Activated T-helper 1 cell treated with anti-CD3 and anti-CD28 coated beads, Interleukin-12 subunit alpha, Interleukin-12 subunit beta, Interleukin-2, Interleukin-4 antibody, amounts not matched to agents 30 ng/mL and 10 ng/mL and 1 ng/mL, durations not matched to agents 14 hours and 24 hours and 36 hours (primary cell): ENCODE results near the gene BCR. TPM values are rescaled to one million over a fixed set of nuclear protein-coding genes. Genes with fewer than 3 reads are reported as not detected.

Source experiments
- DNase-seq: peaks from one replicate; pipeline ENCODE4 v3.0.0; 2021; ENCODE audit warnings: low spot score
- H3K27ac Mint-ChIP-seq: one replicate; pipeline ENCODE4 v1.8.0; 2021; ENCODE audit warnings: mild to moderate bottlenecking, mixed read lengths
- H3K27me3 Mint-ChIP-seq: one replicate; pipeline ENCODE4 v1.8.0; 2022; ENCODE audit warnings: mild to moderate bottlenecking, moderate library complexity, mixed read lengths; ENCODE audit not compliant: insufficient read depth
- H3K36me3 Mint-ChIP-seq: one replicate; pipeline ENCODE4 v1.8.0; 2021; ENCODE audit warnings: low read depth, mixed read lengths
- H3K4me1 Mint-ChIP-seq: one replicate; pipeline ENCODE4 v1.8.0; 2021; ENCODE audit warnings: low read depth, mixed read lengths
- H3K4me3 Mint-ChIP-seq: one replicate; pipeline ENCODE4 v1.8.0; 2021; ENCODE audit warnings: mild to moderate bottlenecking, moderate library complexity, mixed read lengths
- H3K9me3 Mint-ChIP-seq: one replicate; pipeline ENCODE4 v1.8.0; 2021; ENCODE audit warnings: mixed read lengths
- intact Hi-C: fragments of 100-400 bp; cut with micrococcal nuclease; formaldehyde crosslinking; loops from one replicate; pipeline ENCODE4 v1.15.1; 2024
- total RNA-seq: library from RNA; stranded (reverse); gene quantifications from 2 replicates; pipeline ENCODE4 v1.2.3, GENCODE V29; 2022

Gene BCR
- total RNA-seq, 1 donor from 2014 or later = 56.8 TPM

GRCh38 chr22:23237841-23238240 lies 57.5 kb downstream of the BCR start:
- Mint-ChIP-seq H3K4me3 (no peak overlapping the region), H3K27ac (peak overlapping the region; percentile 47), H3K4me1 (peaks cover 63% of the 10 kb centered on the region), H3K36me3 (peaks cover 5% of the 10 kb centered on the region), H3K9me3 (peaks cover 3% of the 10 kb centered on the region), H3K27me3 (no peaks in the 10 kb centered on the region)
- intact Hi-C loops = no loop called here
- DNase-seq = no peak

GRCh38 chr22:23238707-23239106 lies 58.4 kb downstream of the BCR start:
- intact Hi-C loops = no loop called here
- no peak for DNase-seq
- Mint-ChIP-seq H3K27me3 (no peaks in the 10 kb centered on the region), H3K9me3 (peaks cover 3% of the 10 kb centered on the region), H3K4me1 (peaks cover 72% of the 10 kb centered on the region), H3K27ac (no peak overlapping the region), H3K36me3 (peaks cover 5% of the 10 kb centered on the region), H3K4me3 (no peak overlapping the region)

GRCh38 chr22:23239429-23239828 lies 59.1 kb downstream of the BCR start:
- Mint-ChIP-seq H3K4me1 (peaks cover 73% of the 10 kb centered on the region), H3K36me3 (peaks cover 5% of the 10 kb centered on the region), H3K9me3 (peaks cover 3% of the 10 kb centered on the region), H3K27ac (no peak overlapping the region), H3K27me3 (no peaks in the 10 kb centered on the region), H3K4me3 (no peak overlapping the region)
- intact Hi-C loops = no loop called here
- DNase-seq = no peak

GRCh38 chr22:23240639-23241389 lies 60.5 kb downstream of the BCR start:
- peak overlapping the region; percentile 91 for H3K27ac Mint-ChIP-seq
- DNase-seq = no peak
- H3K4me1 Mint-ChIP-seq = peaks cover 75% of the 10 kb centered on the region
- peaks cover 3% of the 10 kb centered on the region for H3K9me3 Mint-ChIP-seq
- H3K4me3 Mint-ChIP-seq = peak overlapping the region; percentile 21
- peaks cover 5% of the 10 kb centered on the region for H3K36me3 Mint-ChIP-seq
- intact Hi-C loops = loop anchor here (1.0 to 5.0 kb wide), 2 partner anchors 59 to 229 kb away; no protein-coding TSS in a partner anchor
- H3K27me3 Mint-ChIP-seq = no peaks in the 10 kb centered on the region

- Mint-ChIP-seq H3K36me3 (peaks cover 5% of the 10 kb centered on the region), H3K27me3 (no peaks in the 10 kb centered on the region), H3K27ac (peak overlapping the region; percentile 51), H3K4me3 (no peak overlapping the region), H3K4me1 (peaks cover 71% of the 10 kb centered on the region), H3K9me3 (peaks cover 3% of the 10 kb centered on the region)
- intact Hi-C loops = loop anchor here (2.0 to 5.0 kb wide), 2 partner anchors 39 to 230 kb away; no protein-coding TSS in a partner anchor
- DNase-seq = no peak
Measured at GRCh38 chr22:23241562-23242472, 61.5 kb downstream of the BCR start.

- no peak for DNase-seq
- no peaks in the 10 kb centered on the region for H3K27me3 Mint-ChIP-seq
- peaks cover 5% of the 10 kb centered on the region for H3K36me3 Mint-ChIP-seq
- H3K27ac Mint-ChIP-seq = peak overlapping the region; percentile 91
- H3K9me3 Mint-ChIP-seq = peaks cover 3% of the 10 kb centered on the region
- intact Hi-C loops = loop anchor here (1.0 to 5.0 kb wide), 4 partner anchors 26 to 230 kb away; no protein-coding TSS in a partner anchor
- peaks cover 63% of the 10 kb centered on the region for H3K4me1 Mint-ChIP-seq
- H3K4me3 Mint-ChIP-seq = peak overlapping the region; percentile 65
Measured at GRCh38 chr22:23242473-23243001, 62.2 kb downstream of the BCR start.

GRCh38 chr22:23243006-23243573 lies 62.8 kb downstream of the BCR start:
- peak overlapping the region; percentile 65 for H3K4me3 Mint-ChIP-seq

GRCh38 chr22:23243859-23244689 lies 63.8 kb downstream of the BCR start:
- peak overlapping the region; percentile 77 for H3K27ac Mint-ChIP-seq
- no peak for DNase-seq
- H3K4me1 Mint-ChIP-seq = peaks cover 59% of the 10 kb centered on the region
- H3K27me3 Mint-ChIP-seq = no peaks in the 10 kb centered on the region
- intact Hi-C loops = loop anchor here (1.0 to 5.0 kb wide), 4 partner anchors 28 to 232 kb away; no protein-coding TSS in a partner anchor
- H3K9me3 Mint-ChIP-seq = peaks cover 3% of the 10 kb centered on the region
- H3K4me3 Mint-ChIP-seq = peak overlapping the region; percentile 65
- H3K36me3 Mint-ChIP-seq = peaks cover 3% of the 10 kb centered on the region

More at GRCh38 chr22:23243006-23243573, 62.8 kb downstream of the BCR start:
- peak overlapping the region; percentile 91 for H3K27ac Mint-ChIP-seq
- no peaks in the 10 kb centered on the region for H3K27me3 Mint-ChIP-seq
- H3K36me3 Mint-ChIP-seq = peaks cover 5% of the 10 kb centered on the region
- DNase-seq = peak; percentile 70
- intact Hi-C loops = loop anchor here (1.0 to 5.0 kb wide), 4 partner anchors 27 to 231 kb away; no protein-coding TSS in a partner anchor
- H3K4me1 Mint-ChIP-seq = peaks cover 58% of the 10 kb centered on the region
- peaks cover 3% of the 10 kb centered on the region for H3K9me3 Mint-ChIP-seq

- DNase-seq = no peak
- Mint-ChIP-seq H3K9me3 (peaks cover 3% of the 10 kb centered on the region), H3K4me3 (peak overlapping the region; percentile 65), H3K27me3 (no peaks in the 10 kb centered on the region), H3K36me3 (peaks cover 3% of the 10 kb centered on the region), H3K4me1 (peaks cover 63% of the 10 kb centered on the region), H3K27ac (peak overlapping the region; percentile 77)
- intact Hi-C loops = loop anchor here (5.0 kb wide), 1 partner anchor 232 kb away; no protein-coding TSS in a partner anchor
Measured at GRCh38 chr22:23244690-23245044, 64.4 kb downstream of the BCR start.

- peak overlapping the region; percentile 14 for H3K27ac Mint-ChIP-seq
- DNase-seq = no peak
- no peaks in the 10 kb centered on the region for H3K27me3 Mint-ChIP-seq
- intact Hi-C loops = no loop called here
- peaks cover 68% of the 10 kb centered on the region for H3K4me1 Mint-ChIP-seq
- H3K4me3 Mint-ChIP-seq = no peak overlapping the region
- H3K9me3 Mint-ChIP-seq = peaks cover 3% of the 10 kb centered on the region
- H3K36me3 Mint-ChIP-seq = peaks cover 3% of the 10 kb centered on the region
Measured at GRCh38 chr22:23245045-23245798, 64.9 kb downstream of the BCR start.

GRCh38 chr22:23245799-23246136 lies 65.5 kb downstream of the BCR start:
- no peak for DNase-seq
- Mint-ChIP-seq H3K36me3 (peaks cover under 1% of the 10 kb centered on the region), H3K27ac (peak overlapping the region; percentile 32), H3K4me3 (no peak overlapping the region), H3K9me3 (peaks cover 1% of the 10 kb centered on the region), H3K27me3 (no peaks in the 10 kb centered on the region), H3K4me1 (peaks cover 70% of the 10 kb centered on the region)
- intact Hi-C loops = no loop called here
